GM15510 (cell line): ENCODE data around the gene C1QL4.

ENCODE experiments used
- POLR2A ChIP-seq: IDR thresholded peaks from 3 replicates; pipeline ENCODE4 v1.6.1; 2011; ENCODE audit warnings: borderline replicate concordance; ENCODE audit not compliant: insufficient read length; ENCODE audit errors: extremely low read depth

The C1QL4 gene

DNA sequence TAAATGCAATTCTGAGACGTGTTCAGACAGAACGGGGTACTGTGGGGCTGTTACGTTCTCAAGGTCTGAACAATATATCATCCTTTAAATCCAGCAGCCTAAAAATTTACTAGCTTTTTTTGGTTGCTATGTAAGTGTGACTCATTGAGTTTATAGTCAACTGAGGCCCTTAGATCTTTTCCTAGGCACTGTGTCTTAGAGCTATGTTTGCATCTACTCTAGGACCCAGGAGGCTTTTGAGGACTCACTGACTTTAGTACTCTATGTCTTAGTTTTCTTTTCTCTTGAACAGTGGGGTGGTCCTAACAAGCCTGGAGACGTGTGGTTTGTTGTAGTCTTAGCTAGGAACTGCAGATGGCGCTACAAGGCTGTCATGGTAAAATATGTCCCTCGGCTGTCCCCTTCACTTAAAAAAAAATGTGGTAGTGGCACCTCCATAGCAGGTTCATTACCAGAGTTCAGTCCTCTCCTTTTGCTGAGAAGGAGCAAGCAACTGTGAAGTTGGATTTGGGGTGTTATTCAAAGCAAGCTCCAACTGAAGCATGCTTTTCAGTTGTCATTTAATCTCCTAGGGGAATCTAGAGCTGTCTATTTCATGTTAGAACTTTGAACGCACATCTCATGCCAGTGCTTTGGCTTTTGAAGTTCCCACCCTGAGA, 21.6 kb upstream of the C1QL4 start:
- no peak for TF ChIP-seq POLR2A

DNA sequence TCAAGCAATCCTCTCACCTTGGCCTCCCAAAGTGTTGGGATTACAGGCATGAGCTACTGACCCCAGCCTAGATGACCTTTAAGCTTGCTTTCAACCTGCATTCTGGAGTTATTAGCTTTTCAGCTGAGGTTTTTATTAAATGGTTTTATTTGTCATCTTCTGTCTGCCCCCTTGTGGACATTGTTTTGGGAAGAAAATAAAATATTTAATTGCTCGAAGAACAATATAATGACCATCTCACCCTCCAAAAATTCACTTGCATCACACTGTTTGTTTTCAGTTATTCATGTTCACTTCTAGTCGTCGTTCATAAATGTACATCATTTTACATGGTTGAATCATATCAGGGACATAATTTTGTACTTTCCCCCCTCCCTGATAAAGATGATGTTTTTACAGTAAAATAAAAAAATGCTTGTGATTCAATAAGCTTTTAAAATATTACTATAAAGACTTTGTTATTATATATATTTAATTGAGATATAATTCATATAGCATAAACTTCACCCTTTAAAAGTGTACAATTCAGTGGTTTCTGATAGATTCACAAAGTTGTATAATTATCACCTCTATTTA, 20.2 kb upstream of the C1QL4 start:
- no peak for TF ChIP-seq POLR2A

DNA sequence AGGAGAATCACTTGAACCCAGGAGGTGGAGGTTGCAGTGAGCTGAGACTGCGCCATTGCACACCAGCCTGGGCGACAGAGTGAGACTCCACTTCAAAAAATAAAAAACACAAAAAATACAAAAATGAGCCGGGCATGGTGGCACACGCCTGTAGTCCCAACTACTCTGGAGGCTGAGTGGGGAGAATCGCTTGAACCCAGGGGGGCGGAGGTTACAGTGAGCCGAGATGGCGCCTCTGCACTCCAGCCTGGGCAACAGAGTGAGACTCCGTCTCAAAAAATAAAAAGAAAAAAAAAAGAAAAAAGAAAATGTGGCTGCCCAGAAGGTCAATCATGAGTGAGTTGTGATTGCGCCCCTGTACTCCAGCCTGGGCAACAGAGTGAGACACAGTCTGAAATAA, 18.9 kb upstream of the C1QL4 start:
- no peak for TF ChIP-seq POLR2A

DNA sequence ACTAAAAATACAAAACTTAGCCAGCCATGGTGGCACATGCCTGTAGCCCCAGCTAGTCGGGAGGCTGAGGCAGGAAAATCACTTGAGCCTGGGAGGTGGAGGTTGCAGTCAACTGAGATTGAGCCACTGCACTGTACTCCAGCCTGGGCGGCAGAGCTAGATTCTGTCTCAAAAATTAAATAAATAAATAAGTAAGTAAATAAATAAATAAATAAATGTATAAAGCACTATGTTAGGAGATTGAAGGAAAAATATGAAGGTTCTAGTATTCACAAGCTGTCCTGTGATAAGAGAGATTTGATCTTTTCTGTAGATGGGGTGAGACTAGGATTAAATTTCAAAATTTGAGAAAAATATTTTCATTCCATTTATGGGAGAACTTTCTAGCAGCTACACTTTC, 15.4 kb upstream of the C1QL4 start:
- no peak for TF ChIP-seq POLR2A

DNA sequence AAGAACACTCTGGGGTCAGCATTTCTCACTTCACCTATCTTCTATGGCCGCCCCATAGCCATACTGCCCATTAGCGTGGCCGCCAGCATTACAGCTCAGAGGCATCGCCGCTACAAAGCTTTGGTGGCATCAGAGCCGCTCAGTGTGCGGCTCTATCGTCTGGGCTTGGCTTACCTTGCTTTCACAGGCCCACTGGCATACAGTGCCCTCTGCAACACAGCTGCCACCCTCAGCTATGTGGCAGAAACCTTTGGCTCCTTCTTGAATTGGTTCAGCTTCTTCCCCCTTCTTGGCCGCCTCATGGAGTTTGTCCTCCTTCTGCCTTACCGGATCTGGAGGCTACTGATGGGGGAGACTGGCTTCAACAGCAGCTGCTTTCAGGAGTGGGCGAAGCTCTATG, 12.3 kb upstream of the C1QL4 start:
- TF ChIP-seq POLR2A = no peak

DNA sequence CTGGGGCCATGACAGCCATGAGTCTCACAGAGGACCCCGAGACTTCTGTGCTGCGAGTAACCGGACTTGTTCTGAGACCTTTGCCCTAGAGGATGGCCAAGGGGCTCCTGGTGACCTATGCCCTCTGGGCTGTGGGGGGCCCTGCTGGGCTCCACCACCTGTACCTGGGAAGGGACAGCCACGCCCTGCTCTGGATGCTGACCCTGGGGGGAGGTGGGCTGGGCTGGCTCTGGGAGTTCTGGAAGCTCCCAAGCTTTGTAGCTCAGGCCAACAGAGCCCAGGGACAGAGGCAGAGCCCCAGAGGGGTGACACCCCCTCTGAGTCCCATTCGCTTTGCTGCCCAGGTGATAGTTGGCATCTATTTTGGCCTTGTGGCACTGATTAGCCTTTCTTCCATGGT, 11.8 kb upstream of the C1QL4 start:
- TF ChIP-seq POLR2A = no peak

GRCh38 chr12:49347311-49348193, 10.6 kb upstream of the C1QL4 start:
- no peak for TF ChIP-seq POLR2A

- TF ChIP-seq POLR2A = no peak
Observed at GRCh38 chr12:49346659-49347310, 9.8 kb upstream of the C1QL4 start, which contains the start of gene DNAJC22. TSS of gene DNAJC22 (plus strand) at chr12:49346888. CDS start at chr12:49348873, 1,985 bp downstream.

GRCh38 chr12:49345825-49346658, 9.1 kb upstream of the C1QL4 start:
- TF ChIP-seq POLR2A = no peak

- TF ChIP-seq POLR2A = no peak
Observed at GRCh38 chr12:49345051-49345824, 8.2 kb upstream of the C1QL4 start.

DNA sequence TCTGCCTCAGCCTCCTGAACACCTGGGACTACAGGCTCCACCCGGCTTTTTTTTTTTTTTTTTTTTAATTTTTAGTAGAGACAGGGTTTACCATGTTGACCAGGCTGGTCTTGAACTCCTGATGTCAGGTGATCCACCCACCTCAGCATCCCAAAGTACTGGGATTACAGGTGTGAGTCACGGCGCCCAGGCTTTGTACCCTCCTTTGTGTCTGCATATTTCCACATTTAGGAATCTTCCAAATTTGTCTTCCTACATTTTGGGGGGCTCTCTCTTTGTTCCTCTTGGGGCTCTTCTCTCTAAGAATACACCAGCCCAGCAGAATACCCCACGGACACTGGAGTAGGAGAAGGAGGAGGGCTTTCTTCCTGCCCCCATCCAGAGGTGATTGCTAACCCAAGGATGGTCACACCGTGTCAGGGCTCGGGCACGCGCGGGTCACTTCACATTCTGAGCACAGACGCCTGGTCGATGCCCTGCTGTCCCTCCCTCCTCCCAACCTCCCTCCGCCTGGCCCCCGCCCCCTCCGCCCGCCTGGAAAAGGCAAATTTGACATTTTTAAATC, 7.6 kb upstream of the C1QL4 start:
- no peak for TF ChIP-seq POLR2A

DNA sequence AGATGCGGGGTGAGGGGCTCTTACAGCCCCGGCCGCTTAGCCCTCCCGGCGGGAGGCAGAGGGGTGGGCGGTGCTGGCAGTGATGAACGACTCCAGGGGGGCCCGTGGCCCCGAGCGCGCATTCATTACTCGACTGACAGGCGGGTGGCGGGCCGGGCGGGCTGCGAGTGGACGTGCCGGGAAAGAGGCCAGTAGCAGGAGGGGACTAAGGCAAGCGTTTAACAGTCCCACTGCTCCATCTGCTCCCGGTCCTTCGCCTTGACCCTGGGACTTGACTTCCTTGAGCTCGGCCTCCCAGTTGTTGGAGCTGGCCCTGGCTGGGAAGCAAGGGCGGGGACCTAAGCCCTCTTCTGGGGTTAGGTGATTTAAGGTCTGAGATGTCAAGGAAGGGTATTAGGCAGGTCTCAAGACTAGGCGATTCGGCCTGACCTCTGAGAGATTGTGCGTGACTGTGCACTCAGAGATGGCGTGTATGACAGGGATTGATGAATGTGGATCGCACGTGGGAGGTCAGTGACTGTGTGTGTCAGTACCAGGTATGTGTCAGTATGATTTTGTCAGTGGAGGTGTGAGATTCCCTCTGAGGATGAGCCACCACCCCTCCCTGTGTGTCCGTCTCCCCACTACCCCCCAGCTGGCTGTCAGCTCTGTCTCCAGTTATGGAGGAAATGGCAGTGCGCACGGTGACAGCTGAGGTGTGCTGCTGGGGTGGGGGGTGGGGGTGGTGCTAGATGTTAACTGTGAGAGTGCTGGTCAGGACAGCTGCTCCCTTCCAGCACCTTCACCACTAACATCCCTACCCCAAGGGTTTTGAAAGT, 6.1 kb upstream of the C1QL4 start:
- no peak for TF ChIP-seq POLR2A
